DND-41 (cell line): Measurements from ENCODE around the gene TADA2B.

Experiments used
- CTCF ChIP-seq: IDR thresholded peaks from 2 replicates; pipeline ENCODE4 v1.5.1; 2012; ENCODE audit warnings: borderline replicate concordance, low read length, moderate library complexity, mild to moderate bottlenecking; ENCODE audit not compliant: poor library complexity, severe bottlenecking; ENCODE audit errors: extremely low read depth
- EZH2 ChIP-seq: IDR thresholded peaks from 3 replicates; pipeline ENCODE4 v1.6.1; 2012; ENCODE audit warnings: borderline replicate concordance, low read depth, mild to moderate bottlenecking, moderate library complexity, low read length, inconsistent platforms; ENCODE audit not compliant: severe bottlenecking

- TF ChIP-seq EZH2 (no peak), CTCF (no peak)
These were observed 9.1 kb downstream of the TADA2B start for GRCh38 chr4:7052313-7052712.
